Effector memory CD8-positive, alpha-beta T cell (primary cell): ENCODE data around the gene NDOR1.

Experiments used
- ATAC-seq: fragments of 150-1000 bp; cut with Tn5 transposase; replicated peaks from 2 replicates; pipeline ENCODE4 v1.10.0; 2021; ENCODE audit warnings: mild to moderate bottlenecking, moderate library complexity
- DNase-seq, 3 experiments: peaks; one replicate each; pipeline ENCODE4 v3.0.0; 2021
- H3K27ac Mint-ChIP-seq, 2 donors: one replicate each; pipeline ENCODE4 v1.8.0; 2022; ENCODE audit warnings: mild to moderate bottlenecking in 2 of 2, mixed read lengths in 2 of 2, moderate library complexity in 2 of 2
- H3K27me3 Mint-ChIP-seq, 2 donors: one replicate each; pipeline ENCODE4 v1.8.0; 2022; ENCODE audit warnings: mixed read lengths in 2 of 2
- H3K36me3 Mint-ChIP-seq: one replicate; pipeline ENCODE4 v1.8.0; 2022; ENCODE audit warnings: mild to moderate bottlenecking, moderate library complexity, mixed read lengths; ENCODE audit not compliant: insufficient read depth
- H3K4me1 Mint-ChIP-seq, 2 donors: one replicate each; pipeline ENCODE4 v1.8.0; 2022; ENCODE audit warnings: low read depth in 2 of 2, mixed read lengths in 2 of 2
- H3K4me3 Mint-ChIP-seq, 2 donors: one replicate each; pipeline ENCODE4 v1.8.0; 2022; ENCODE audit warnings: mild to moderate bottlenecking in 2 of 2, mixed read lengths in 2 of 2, moderate library complexity in 2 of 2
- H3K9me3 Mint-ChIP-seq, 2 donors: one replicate each; pipeline ENCODE4 v1.8.0; 2022; ENCODE audit warnings: mixed read lengths in 2 of 2

NDOR1 gene

GRCh38 chr9:137244486-137245449, 39.3 kb downstream of the NDOR1 start:
- DNase-seq (no peak), ATAC-seq (no peak)
- Mint-ChIP-seq H3K9me3 (no peaks in the 10 kb centered on the region), H3K4me3 (peak overlapping the region in 1 of 2 donors; percentile 53), H3K36me3 (peaks cover 34% of the 10 kb centered on the region), H3K27me3 (no peaks in the 10 kb centered on the region), H3K27ac (peak overlapping the region in 1 of 2 donors; percentile 93), H3K4me1 (peaks cover 14 to 15% of the 10 kb centered on the region in 2 donors)

GRCh38 chr9:137245450-137246421, 40.2 kb downstream of the NDOR1 start:
- Mint-ChIP-seq H3K27ac (no peak overlapping the region), H3K9me3 (no peaks in the 10 kb centered on the region), H3K4me1 (peaks cover 14 to 15% of the 10 kb centered on the region in 2 donors), H3K36me3 (peaks cover 33% of the 10 kb centered on the region), H3K27me3 (no peaks in the 10 kb centered on the region), H3K4me3 (no peak overlapping the region)
- DNase-seq (no peak), ATAC-seq (no peak)

- H3K27ac Mint-ChIP-seq: no peak overlapping the region
- peaks cover 19% of the 10 kb centered on the region for H3K36me3 Mint-ChIP-seq
- DNase-seq (no peak), ATAC-seq (no peak)
- no peak overlapping the region for H3K4me3 Mint-ChIP-seq
- peaks cover 8 to 10% of the 10 kb centered on the region in 2 donors for H3K4me1 Mint-ChIP-seq
- H3K27me3 Mint-ChIP-seq: no peaks in the 10 kb centered on the region
- no peaks in the 10 kb centered on the region for H3K9me3 Mint-ChIP-seq
Observed at GRCh38 chr9:137247135-137247915, 41.8 kb downstream of the NDOR1 start.

GRCh38 chr9:137247916-137248175, 42.3 kb downstream of the NDOR1 start:
- Mint-ChIP-seq H3K9me3 (no peaks in the 10 kb centered on the region), H3K36me3 (peaks cover 14% of the 10 kb centered on the region), H3K4me1 (peaks cover 7 to 8% of the 10 kb centered on the region in 2 donors), H3K27me3 (no peaks in the 10 kb centered on the region), H3K27ac (no peak overlapping the region), H3K4me3 (no peak overlapping the region)
- DNase-seq: no peak
- no peak for ATAC-seq

GRCh38 chr9:137250329-137251193, 45.1 kb downstream of the NDOR1 start:
- Mint-ChIP-seq H3K27me3 (no peaks in the 10 kb centered on the region), H3K4me3 (no peak overlapping the region), H3K27ac (no peak overlapping the region), H3K36me3 (peaks cover 4% of the 10 kb centered on the region), H3K4me1 (peaks cover 5 to 7% of the 10 kb centered on the region in 2 donors), H3K9me3 (no peaks in the 10 kb centered on the region)
- ATAC-seq: no peak
- DNase-seq: no peak

- Mint-ChIP-seq H3K4me1 (peaks cover 5 to 7% of the 10 kb centered on the region in 2 donors), H3K27ac (no peak within 1 kb of the TSS), H3K4me3 (no peak within 1 kb of the TSS), H3K9me3 (no peaks in the 10 kb centered on the region), H3K27me3 (no peaks in the 10 kb centered on the region), H3K36me3 (peaks cover 10% of the 10 kb centered on the region)
- no peak for ATAC-seq
- DNase-seq: no peak
Observed at GRCh38 chr9:137251194-137251461, 45.6 kb downstream of the NDOR1 start, which contains the start of gene STPG3. STPG3 (plus strand) TSS chr9:137251286; CDS start chr9:137251287, 1 bp downstream.

- H3K36me3 Mint-ChIP-seq: peaks cover 15% of the 10 kb centered on the region
- peaks cover 5 to 11% of the 10 kb centered on the region in 2 donors for H3K4me1 Mint-ChIP-seq
- no peaks in the 10 kb centered on the region for H3K27me3 Mint-ChIP-seq
- DNase-seq (no peak), ATAC-seq (no peak)
- no peaks in the 10 kb centered on the region for H3K9me3 Mint-ChIP-seq
- H3K4me3 Mint-ChIP-seq: no peak overlapping the region
- no peak overlapping the region for H3K27ac Mint-ChIP-seq
Observed at GRCh38 chr9:137251490-137252268, 46.2 kb downstream of the NDOR1 start.

- ATAC-seq (no peak), DNase-seq (no peak)
- peaks cover 5 to 11% of the 10 kb centered on the region in 2 donors for H3K4me1 Mint-ChIP-seq
- H3K27me3 Mint-ChIP-seq: no peaks in the 10 kb centered on the region
- H3K27ac Mint-ChIP-seq: no peak overlapping the region
- H3K9me3 Mint-ChIP-seq: no peaks in the 10 kb centered on the region
- H3K4me3 Mint-ChIP-seq: peak overlapping the region in 1 of 2 donors; percentile 91
- peaks cover 20% of the 10 kb centered on the region for H3K36me3 Mint-ChIP-seq
Observed at GRCh38 chr9:137252555-137253506, 47.3 kb downstream of the NDOR1 start.

GRCh38 chr9:137253717-137254623, 48.5 kb downstream of the NDOR1 start:
- Mint-ChIP-seq H3K36me3 (peaks cover 30% of the 10 kb centered on the region), H3K9me3 (no peaks in the 10 kb centered on the region), H3K4me1 (peaks cover 5 to 11% of the 10 kb centered on the region in 2 donors)

GRCh38 chr9:137254624-137255447, 49.3 kb downstream of the NDOR1 start, which contains the start of gene NELFB:
NELFB (plus strand) TSS chr9:137255327.
- peak within 1 kb of the TSS; percentile 85 to 91 for H3K4me3 Mint-ChIP-seq
- ATAC-seq (peak; percentile 90), DNase-seq (peak; percentile 95 to 98 (median 95))
- H3K36me3 Mint-ChIP-seq: peaks cover 38% of the 10 kb centered on the region
- H3K27me3 Mint-ChIP-seq: no peaks in the 10 kb centered on the region
- H3K4me1 Mint-ChIP-seq: peaks cover 5 to 11% of the 10 kb centered on the region in 2 donors
- peak within 1 kb of the TSS in 1 of 2 donors; percentile 65 for H3K27ac Mint-ChIP-seq
- no peaks in the 10 kb centered on the region for H3K9me3 Mint-ChIP-seq

More at GRCh38 chr9:137253717-137254623, 48.5 kb downstream of the NDOR1 start:
- no peak for DNase-seq
- Mint-ChIP-seq H3K27ac (peak overlapping the region in 1 of 2 donors; percentile 65), H3K4me3 (peak overlapping the region; percentile 85 to 91), H3K27me3 (no peaks in the 10 kb centered on the region)
- ATAC-seq: no peak
